Suprapubic skin (tissue), 4 donors: Measurements from ENCODE around the gene DAZ2.
"Not testable (repeated sequence)": the region's sequence is repeated elsewhere in the genome, so short reads cannot be mapped to it uniquely, and the experiment has no call there.

Source experiments
- CTCF ChIP-seq, 2 donors: fragments of 200-600 bp in 1 of 2; fragments of 450-650 bp in 1 of 2; sonication (generic) in 1 of 2; IDR thresholded peaks; one replicate each; pipeline ENCODE4 v1.5.1; 2016 to 2019; ENCODE audit warnings: antibody characterized with exemption in 2 of 2, mild to moderate bottlenecking in 1 of 2, moderate library complexity in 1 of 2
- EP300 ChIP-seq: sonication (generic); formaldehyde crosslinking; IDR thresholded peaks from one replicate; pipeline ENCODE4 v1.6.1; 2017; ENCODE audit warnings: antibody characterized with exemption
- POLR2A ChIP-seq, 2 donors: fragments of 450-650 bp; IDR thresholded peaks; one replicate each; pipeline ENCODE4 v1.6.1; 2017; ENCODE audit warnings: antibody characterized with exemption in 2 of 2, mild to moderate bottlenecking in 2 of 2, moderate library complexity in 2 of 2
- POLR2AphosphoS5 ChIP-seq, 3 donors: sonication (generic); formaldehyde crosslinking; IDR thresholded peaks; one replicate each; pipeline ENCODE4 v1.6.1; 2017; ENCODE audit warnings: antibody characterized with exemption in 3 of 3

GRCh38 chrY:23210681-23211080 lies 8.7 kb upstream of the DAZ2 start:
- TF ChIP-seq CTCF (IDR thresholded peaks at IDR 0.05); POLR2AphosphoS5 (IDR thresholded peaks at IDR 0.05); EP300; POLR2A (IDR thresholded peaks at IDR 0.05): not testable (repeated sequence)
